Astrocyte (in vitro differentiated cells and primary cell): ENCODE measurements around the gene RAB6B. TPM values are rescaled to one million over a fixed set of nuclear protein-coding genes. Genes with fewer than 3 reads are reported as not detected.

Source experiments
- DNase-seq: peaks from one replicate; pipeline ENCODE4 v3.0.0-alpha.2; 2010; ENCODE audit warnings: low read depth
- FAIRE-seq: peaks from 2 replicates; lab custom pipeline; 2011; peaks lifted over from hg19 to GRCh38; lab: Jason Lieb, UNC
- H2AFZ ChIP-seq: 2 replicates; pipeline ENCODE4 v1.6.0; 2012; ENCODE audit warnings: low read depth, low read length, inconsistent platforms
- H3K27ac ChIP-seq: 2 replicates; pipeline ENCODE4 v1.5.1; 2011; ENCODE audit warnings: low read depth, low read length, inconsistent platforms
- H3K27me3 ChIP-seq: 2 replicates; pipeline ENCODE4 v1.6.0; 2011; ENCODE audit warnings: low read length, inconsistent platforms; ENCODE audit not compliant: insufficient read depth
- H3K36me3 ChIP-seq: 2 replicates; pipeline ENCODE4 v1.5.1; 2011; ENCODE audit warnings: low read length, inconsistent platforms; ENCODE audit not compliant: insufficient read depth
- H3K4me1 ChIP-seq: 2 replicates; pipeline ENCODE4 v1.5.1; 2011; ENCODE audit warnings: low read length, inconsistent platforms; ENCODE audit not compliant: insufficient read depth
- H3K4me2 ChIP-seq: 2 replicates; pipeline ENCODE4 v1.6.0; 2012; ENCODE audit warnings: low read length, inconsistent platforms
- H3K4me3 ChIP-seq: 2 replicates; pipeline ENCODE4 v1.5.1; 2011; ENCODE audit warnings: low read depth, mild to moderate bottlenecking, low read length, inconsistent platforms; ENCODE audit not compliant: insufficient read depth
- H3K79me2 ChIP-seq: 2 replicates; pipeline ENCODE4 v1.6.0; 2012; ENCODE audit warnings: mild to moderate bottlenecking, low read length, inconsistent platforms; ENCODE audit not compliant: insufficient read depth
- H3K9ac ChIP-seq: 2 replicates; pipeline ENCODE4 v1.6.0; 2012; ENCODE audit warnings: mild to moderate bottlenecking, low read length, inconsistent platforms
- H3K9me3 ChIP-seq: 2 replicates; pipeline ENCODE4 v1.5.1; 2012; ENCODE audit warnings: low read depth, mild to moderate bottlenecking, low read length, inconsistent platforms; ENCODE audit not compliant: insufficient read depth
- H4K20me1 ChIP-seq: 2 replicates; pipeline ENCODE4 v1.6.0; 2012; ENCODE audit warnings: low read length, inconsistent platforms; ENCODE audit not compliant: insufficient read depth
- H3K27ac Mint-ChIP-seq: one replicate; pipeline ENCODE4 v1.8.0; 2021; ENCODE audit warnings: mild to moderate bottlenecking, mixed read lengths; ENCODE audit not compliant: unreplicated experiment
- H3K27me3 Mint-ChIP-seq: one replicate; pipeline ENCODE4 v1.8.0; 2021; ENCODE audit warnings: low read depth, mixed read lengths; ENCODE audit not compliant: unreplicated experiment
- H3K36me3 Mint-ChIP-seq: one replicate; pipeline ENCODE4 v1.8.0; 2021; ENCODE audit warnings: low read depth, mixed read lengths; ENCODE audit not compliant: unreplicated experiment
- H3K4me1 Mint-ChIP-seq: one replicate; pipeline ENCODE4 v1.8.0; 2021; ENCODE audit warnings: low read depth, mixed read lengths; ENCODE audit not compliant: unreplicated experiment
- H3K4me3 Mint-ChIP-seq: one replicate; pipeline ENCODE4 v1.8.0; 2021; ENCODE audit warnings: mild to moderate bottlenecking, moderate library complexity, mixed read lengths; ENCODE audit not compliant: unreplicated experiment
- H3K9me3 Mint-ChIP-seq: one replicate; pipeline ENCODE4 v1.8.0; 2021; ENCODE audit warnings: mild to moderate bottlenecking, mixed read lengths; ENCODE audit not compliant: unreplicated experiment
- EZH2 ChIP-seq: IDR thresholded peaks from 2 replicates; pipeline ENCODE4 v1.6.1; 2012; ENCODE audit warnings: mild to moderate bottlenecking, low read length, inconsistent platforms; ENCODE audit not compliant: insufficient read depth
- total RNA-seq: library from RNA; stranded (reverse); gene quantifications from 2 replicates; pipeline ENCODE4 v1.2.1, GENCODE V29; 2021
- TF ChIP-seq, protein P1 (sequence below): IDR thresholded peaks from 2 replicates; pipeline ENCODE4 v1.5.1; 2011; ENCODE audit warnings: low read depth, mild to moderate bottlenecking, inconsistent platforms, low read length, moderate library complexity; ENCODE audit not compliant: insufficient read depth

Gene RAB6B
- total RNA-seq, 1 donor from 2014 or later: 61.8 TPM

DNA sequence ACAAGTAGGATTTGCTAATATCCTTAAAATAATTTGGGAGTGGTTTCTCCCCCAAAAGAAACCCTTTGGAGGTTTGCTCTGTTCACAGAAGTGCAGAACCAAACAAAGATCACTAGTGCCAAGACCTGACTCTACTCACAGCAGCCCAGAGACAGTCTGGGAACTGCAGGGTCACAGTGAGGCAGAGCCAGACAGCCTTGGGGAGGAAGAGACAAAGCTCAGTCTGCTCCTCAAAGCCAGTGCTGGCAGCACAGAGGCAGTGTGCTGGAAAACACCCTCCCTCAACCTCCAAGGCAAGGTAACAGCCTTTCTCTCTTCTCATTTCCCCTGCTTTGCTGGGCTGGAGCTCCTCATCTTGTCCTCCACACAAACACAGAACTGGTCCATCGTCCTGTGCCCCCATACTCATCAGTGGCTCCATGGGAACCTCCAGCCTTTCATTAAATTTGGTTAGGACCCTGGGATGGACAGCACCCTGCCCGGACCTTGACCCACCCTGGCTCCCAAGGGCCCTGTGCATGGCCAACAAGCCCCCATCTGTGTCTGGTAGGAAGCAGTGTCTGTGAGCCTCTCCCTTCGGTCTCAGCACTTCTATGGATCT lies 12.6 kb downstream of the RAB6B start:
- no peak overlapping the region for H3K27ac Mint-ChIP-seq
- no peak for TF ChIP-seq EZH2
- TF ChIP-seq, protein P1, sequence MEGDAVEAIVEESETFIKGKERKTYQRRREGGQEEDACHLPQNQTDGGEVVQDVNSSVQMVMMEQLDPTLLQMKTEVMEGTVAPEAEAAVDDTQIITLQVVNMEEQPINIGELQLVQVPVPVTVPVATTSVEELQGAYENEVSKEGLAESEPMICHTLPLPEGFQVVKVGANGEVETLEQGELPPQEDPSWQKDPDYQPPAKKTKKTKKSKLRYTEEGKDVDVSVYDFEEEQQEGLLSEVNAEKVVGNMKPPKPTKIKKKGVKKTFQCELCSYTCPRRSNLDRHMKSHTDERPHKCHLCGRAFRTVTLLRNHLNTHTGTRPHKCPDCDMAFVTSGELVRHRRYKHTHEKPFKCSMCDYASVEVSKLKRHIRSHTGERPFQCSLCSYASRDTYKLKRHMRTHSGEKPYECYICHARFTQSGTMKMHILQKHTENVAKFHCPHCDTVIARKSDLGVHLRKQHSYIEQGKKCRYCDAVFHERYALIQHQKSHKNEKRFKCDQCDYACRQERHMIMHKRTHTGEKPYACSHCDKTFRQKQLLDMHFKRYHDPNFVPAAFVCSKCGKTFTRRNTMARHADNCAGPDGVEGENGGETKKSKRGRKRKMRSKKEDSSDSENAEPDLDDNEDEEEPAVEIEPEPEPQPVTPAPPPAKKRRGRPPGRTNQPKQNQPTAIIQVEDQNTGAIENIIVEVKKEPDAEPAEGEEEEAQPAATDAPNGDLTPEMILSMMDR: no peak
- Histone ChIP-seq H4K20me1 (no peaks in the 10 kb centered on the region), H3K27me3 (peaks cover 3% of the 10 kb centered on the region), H2AFZ (no peak overlapping the region), H3K4me2 (no peak overlapping the region), H3K9ac (no peak overlapping the region), H3K36me3 (no peaks in the 10 kb centered on the region), H3K9me3 (no peaks in the 10 kb centered on the region), H3K79me2 (no peaks in the 10 kb centered on the region), H3K4me3 (no peak overlapping the region), H3K27ac (no peak overlapping the region), H3K4me1 (no peaks in the 10 kb centered on the region)
- peaks cover 4% of the 10 kb centered on the region for H3K4me1 Mint-ChIP-seq
- H3K36me3 Mint-ChIP-seq: peaks cover 36% of the 10 kb centered on the region
- FAIRE-seq (no peak), DNase-seq (no peak)
- H3K27me3 Mint-ChIP-seq: peaks cover 1% of the 10 kb centered on the region
- H3K9me3 Mint-ChIP-seq: peaks cover 5% of the 10 kb centered on the region
- no peak overlapping the region for H3K4me3 Mint-ChIP-seq

DNA sequence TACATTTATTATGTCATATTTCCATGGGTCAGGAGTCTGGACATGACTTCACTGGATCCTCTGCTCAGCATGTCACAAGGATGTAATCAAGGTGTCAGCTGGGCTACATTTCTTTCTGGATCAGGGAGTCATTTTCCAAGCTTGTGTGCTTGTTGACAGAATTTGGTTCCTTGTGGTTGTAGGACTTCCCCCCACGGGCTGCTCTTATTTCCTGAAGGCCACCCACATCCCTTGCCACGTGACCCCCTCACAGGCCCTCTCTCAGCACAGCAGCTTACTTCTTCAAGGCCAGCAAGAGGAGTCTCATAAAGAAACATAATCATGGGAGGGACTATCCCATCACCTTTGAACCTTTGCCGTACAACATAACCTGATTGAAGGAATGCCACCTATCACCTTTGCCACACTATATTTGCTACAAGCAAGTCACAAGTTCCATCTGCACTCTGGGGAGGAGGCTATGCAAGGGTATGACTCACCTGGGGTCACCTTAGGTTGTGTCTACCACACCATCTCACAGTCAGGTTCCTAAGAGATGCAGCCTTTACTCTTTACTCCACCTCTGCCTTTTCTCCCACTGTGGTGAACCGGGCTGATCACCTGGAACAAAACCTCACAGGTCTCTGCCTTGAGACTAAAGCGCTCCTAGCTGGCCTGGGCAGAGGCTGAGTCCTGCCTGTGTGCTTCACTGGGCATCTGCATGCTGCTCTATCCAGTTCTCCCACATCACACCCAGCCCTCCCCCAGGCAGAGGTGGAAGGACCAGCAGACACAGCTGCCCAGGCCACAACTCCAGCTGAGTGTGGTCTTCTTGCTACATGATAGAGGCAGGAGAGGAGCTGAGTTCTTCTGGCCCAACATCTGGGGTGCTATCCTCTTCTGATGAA lies 13.5 kb downstream of the RAB6B start:
- H3K27me3 ChIP-seq: peaks cover 3% of the 10 kb centered on the region
- H3K27ac ChIP-seq: no peak overlapping the region
- H3K9me3 ChIP-seq: no peaks in the 10 kb centered on the region
- H3K36me3 Mint-ChIP-seq: peaks cover 32% of the 10 kb centered on the region
- DNase-seq (no peak), FAIRE-seq (no peak)
- no peak for TF ChIP-seq EZH2
- TF ChIP-seq, protein P1: no peak
- no peaks in the 10 kb centered on the region for H3K79me2 ChIP-seq
- no peaks in the 10 kb centered on the region for H4K20me1 ChIP-seq
- H2AFZ ChIP-seq: no peak overlapping the region
- no peaks in the 10 kb centered on the region for H3K36me3 ChIP-seq
- H3K4me3 ChIP-seq: no peak overlapping the region
- peaks cover 1% of the 10 kb centered on the region for H3K27me3 Mint-ChIP-seq
- H3K27ac Mint-ChIP-seq: no peak overlapping the region
- no peak overlapping the region for H3K4me3 Mint-ChIP-seq
- no peaks in the 10 kb centered on the region for H3K4me1 ChIP-seq
- H3K4me2 ChIP-seq: no peak overlapping the region
- H3K9ac ChIP-seq: no peak overlapping the region
- no peaks in the 10 kb centered on the region for H3K4me1 Mint-ChIP-seq
- peaks cover 5% of the 10 kb centered on the region for H3K9me3 Mint-ChIP-seq

DNA sequence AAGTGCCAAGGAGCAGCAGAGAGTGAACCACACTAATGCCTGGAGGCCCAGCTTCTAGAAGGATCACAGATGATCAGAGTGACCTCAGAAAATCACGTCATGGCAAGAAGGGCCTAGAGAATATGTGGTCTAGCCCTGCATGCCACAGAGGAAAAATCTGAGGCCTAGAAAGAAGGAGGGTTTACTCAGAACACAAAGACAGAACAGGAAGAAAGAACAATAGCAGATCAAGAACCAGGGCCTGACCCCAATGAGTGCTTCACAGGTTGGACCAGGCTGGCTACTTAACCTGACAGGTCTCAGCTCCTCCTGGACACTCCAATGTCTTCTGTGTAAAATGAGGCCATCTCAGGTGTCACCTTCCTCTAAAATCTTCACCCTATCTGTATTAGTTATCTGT lies 14.2 kb downstream of the RAB6B start:
- no peak overlapping the region for H3K9ac ChIP-seq
- no peak overlapping the region for H3K27ac Mint-ChIP-seq
- TF ChIP-seq, protein P1: no peak
- no peak for TF ChIP-seq EZH2
- no peaks in the 10 kb centered on the region for H3K9me3 ChIP-seq
- H3K4me1 Mint-ChIP-seq: no peaks in the 10 kb centered on the region
- H3K4me1 ChIP-seq: no peaks in the 10 kb centered on the region
- H3K4me2 ChIP-seq: no peak overlapping the region
- H3K4me3 Mint-ChIP-seq: no peak overlapping the region
- FAIRE-seq (no peak), DNase-seq (no peak)
- H2AFZ ChIP-seq: no peak overlapping the region
- peaks cover 3% of the 10 kb centered on the region for H3K27me3 ChIP-seq
- H3K79me2 ChIP-seq: no peaks in the 10 kb centered on the region
- no peak overlapping the region for H3K4me3 ChIP-seq
- no peaks in the 10 kb centered on the region for H3K36me3 ChIP-seq
- no peak overlapping the region for H3K27ac ChIP-seq
- peaks cover 1% of the 10 kb centered on the region for H3K27me3 Mint-ChIP-seq
- peaks cover 5% of the 10 kb centered on the region for H3K9me3 Mint-ChIP-seq
- H3K36me3 Mint-ChIP-seq: peaks cover 31% of the 10 kb centered on the region
- H4K20me1 ChIP-seq: no peaks in the 10 kb centered on the region
